H1 (cell line): ENCODE results near the gene AP5S1. TPM values are rescaled to one million over a fixed set of nuclear protein-coding genes. Genes with fewer than 3 reads are reported as not detected.

Experiments used
- CTCF ChIA-PET: fragments of 300-600 bp; sonication (Branson Sonifier 250); formaldehyde crosslinking; loops from one replicate; lab custom pipeline; 2021; ENCODE audit not compliant: partially characterized antibody; lab: Charles Lee
- POLR2A ChIA-PET: fragments of 300-600 bp; sonication (Branson Sonifier 250); formaldehyde crosslinking; loops from one replicate; lab custom pipeline; 2021; ENCODE audit warnings: inconsistent platforms; ENCODE audit not compliant: partially characterized antibody; lab: Charles Lee
- DNase-seq, 2 experiments: peaks; one replicate each; pipeline versions ENCODE4 v3.0.0 to v3.0.0-alpha.2; 2010 to 2022; ENCODE audit warnings: low spot score in 2 of 2, low read depth in 1 of 2, mixed read lengths in 1 of 2
- FAIRE-seq: peaks from 2 replicates; lab custom pipeline; 2011; peaks lifted over from hg19 to GRCh38; lab: Jason Lieb, UNC
- H2AFZ ChIP-seq: 2 replicates; pipeline ENCODE4 v1.8.1; 2012; ENCODE audit warnings: low read length, inconsistent platforms
- H2AK5ac ChIP-seq: 2 replicates; pipeline ENCODE4 v1.6.1; 2013; ENCODE audit warnings: low read depth, low read length
- H2BK120ac ChIP-seq: replicated peaks from 2 replicates; pipeline ENCODE3; 2013; ENCODE audit warnings: low read depth, low read length, inconsistent platforms
- H2BK12ac ChIP-seq: 2 replicates; pipeline ENCODE4 v1.6.1; 2013; ENCODE audit warnings: low read depth, low read length
- H2BK15ac ChIP-seq: 2 replicates; pipeline ENCODE4 v1.6.1; 2013; ENCODE audit warnings: low read length
- H2BK20ac ChIP-seq: 2 replicates; pipeline ENCODE4 v1.6.1; 2013; ENCODE audit warnings: low read length
- H2BK5ac ChIP-seq: 2 replicates; pipeline ENCODE4 v1.6.1; 2013; ENCODE audit warnings: low read depth, low read length
- H3K14ac ChIP-seq: 2 replicates; pipeline ENCODE4 v1.6.1; 2013; ENCODE audit warnings: inconsistent platforms; ENCODE audit not compliant: insufficient read length
- H3K18ac ChIP-seq: 2 replicates; pipeline ENCODE4 v1.6.1; 2013; ENCODE audit warnings: low read length; ENCODE audit errors: extremely low read depth
- H3K23ac ChIP-seq: 2 replicates; pipeline ENCODE4 v1.6.1; 2013; ENCODE audit warnings: inconsistent platforms; ENCODE audit not compliant: insufficient read length
- H3K23me2 ChIP-seq: 2 replicates; pipeline ENCODE4 v1.6.1; 2013; ENCODE audit warnings: low read depth, low read length
- H3K27ac ChIP-seq: 2 replicates; pipeline ENCODE4 v1.6.1; 2011; ENCODE audit warnings: low read depth, low read length, inconsistent platforms
- H3K27me3 ChIP-seq, 4 experiments: replicated peaks in 1 of 4; 1 replicate in 1 of 4; 2 replicates in 3 of 4; pipeline versions ENCODE4 v1.6.1 to v1.8.1; 2011 to 2013; ENCODE audit warnings: low read length in 3 of 4, mild to moderate bottlenecking in 3 of 4, inconsistent platforms in 2 of 4, mixed read lengths in 2 of 4, moderate library complexity in 1 of 4; ENCODE audit not compliant: control insufficient read depth in 3 of 4, insufficient read depth in 3 of 4; ENCODE audit errors: extremely low read depth in 1 of 4
- H3K36me3 ChIP-seq, 4 experiments: 2 replicates each; pipeline versions ENCODE4 v1.6.1 to v1.8.1; 2011 to 2013; ENCODE audit warnings: mild to moderate bottlenecking in 4 of 4, low read length in 3 of 4, moderate library complexity in 2 of 4, control low read depth in 1 of 4, inconsistent platforms in 1 of 4; ENCODE audit not compliant: insufficient read depth in 4 of 4, control insufficient read depth in 2 of 4
- H3K4ac ChIP-seq: replicated peaks from 2 replicates; pipeline ENCODE3; 2013; ENCODE audit warnings: low read length, low read depth, mixed read lengths, inconsistent platforms; ENCODE audit not compliant: insufficient read length
- H3K4me1 ChIP-seq, 4 experiments: replicated peaks in 1 of 4; 1 replicate in 1 of 4; 2 replicates in 3 of 4; pipeline versions ENCODE4 v1.6.1 to v1.8.1; 2011 to 2013; ENCODE audit warnings: low read length in 3 of 4, inconsistent platforms in 2 of 4, mixed read lengths in 1 of 4; ENCODE audit not compliant: insufficient read depth in 4 of 4, control insufficient read depth in 3 of 4
- H3K4me2 ChIP-seq, 2 experiments: 2 replicates each; pipeline versions ENCODE4 v1.6.1 to v1.8.1; 2011 to 2013; ENCODE audit warnings: low read depth in 2 of 2, low read length in 2 of 2, control low read depth in 1 of 2, inconsistent platforms in 1 of 2, mild to moderate bottlenecking in 1 of 2; ENCODE audit not compliant: insufficient read depth in 1 of 2
- H3K4me3 ChIP-seq, 4 experiments: fragments of 200-600, 300-600 bp in 1 of 4; sonication (generic), shearing (Covaris generic), sonication (Bioruptor Twin) in 1 of 4; 2 replicates each; pipeline versions ENCODE4 v1.5.1 to v1.8.1; 2011 to 2016; ENCODE audit warnings: low read length in 4 of 4, low read depth in 3 of 4, control low read depth in 2 of 4, inconsistent platforms in 2 of 4, mild to moderate bottlenecking in 2 of 4, mixed read lengths in 1 of 4, moderate library complexity in 1 of 4; ENCODE audit not compliant: insufficient read depth in 2 of 4; ENCODE audit errors: extremely low read depth in 1 of 4
- H3K56ac ChIP-seq: replicated peaks from 2 replicates; pipeline ENCODE3; 2013; ENCODE audit warnings: low read depth, mild to moderate bottlenecking, mixed read lengths, low read length, inconsistent platforms; ENCODE audit not compliant: insufficient read length
- H3K79me1 ChIP-seq: 2 replicates; pipeline ENCODE4 v1.6.1; 2013; ENCODE audit warnings: low read depth, low read length, control low read depth
- H3K79me2 ChIP-seq, 2 experiments: 2 replicates each; pipeline versions ENCODE4 v1.6.1 to v1.8.1; 2012 to 2013; ENCODE audit warnings: low read length in 2 of 2, mild to moderate bottlenecking in 2 of 2, inconsistent platforms in 1 of 2; ENCODE audit not compliant: insufficient read depth in 2 of 2, control insufficient read depth in 1 of 2
- H3K9ac ChIP-seq, 4 experiments: replicated peaks in 1 of 4; 1 replicate in 1 of 4; 2 replicates in 3 of 4; pipeline versions ENCODE4 v1.6.1 to v1.8.1; 2011 to 2013; ENCODE audit warnings: low read depth in 3 of 4, low read length in 3 of 4, control low read depth in 2 of 4, mild to moderate bottlenecking in 2 of 4, moderate library complexity in 2 of 4, inconsistent platforms in 1 of 4; ENCODE audit errors: extremely low read depth in 1 of 4
- H3K9me3 ChIP-seq, 2 experiments: 2 replicates each; pipeline versions ENCODE4 v1.6.1 to v1.8.1; 2012 to 2013; ENCODE audit warnings: mild to moderate bottlenecking in 2 of 2, moderate library complexity in 2 of 2, control low read depth in 1 of 2, inconsistent platforms in 1 of 2, low read depth in 1 of 2, low read length in 1 of 2, mixed read lengths in 1 of 2; ENCODE audit not compliant: insufficient read depth in 2 of 2
- H4K20me1 ChIP-seq, 2 experiments: replicated peaks in 1 of 2; 2 replicates each; pipeline versions ENCODE3 to v1.8.1; 2011 to 2013; ENCODE audit warnings: inconsistent platforms in 2 of 2, low read length in 2 of 2, mild to moderate bottlenecking in 1 of 2; ENCODE audit not compliant: insufficient read depth in 2 of 2, control insufficient read depth in 1 of 2
- H4K5ac ChIP-seq: 2 replicates; pipeline ENCODE4 v1.6.1; 2013; ENCODE audit warnings: low read length, low read depth, mixed read lengths, inconsistent platforms; ENCODE audit not compliant: insufficient read length
- H4K8ac ChIP-seq: 2 replicates; pipeline ENCODE4 v1.8.0; 2013; ENCODE audit warnings: mild to moderate bottlenecking, moderate library complexity, low read length, inconsistent platforms; ENCODE audit not compliant: insufficient read depth; ENCODE audit errors: extremely low read depth
- H4K91ac ChIP-seq: replicated peaks from 2 replicates; pipeline ENCODE3; 2013; ENCODE audit warnings: low read length, mixed read lengths, inconsistent platforms; ENCODE audit not compliant: insufficient read length
- BRCA1 ChIP-seq: IDR thresholded peaks from 2 replicates; pipeline ENCODE4 v1.6.1; 2012; ENCODE audit warnings: low read depth, low read length, improper control_type of control experiment
- CBX5 ChIP-seq: fragments of 300-800, 300-1000 bp; sonication (generic); IDR thresholded peaks from 2 replicates; pipeline ENCODE4 v1.7.1; 2016; ENCODE audit warnings: antibody characterized with exemption, low read length, low read depth
- CREB1 ChIP-seq: IDR thresholded peaks from 2 replicates; pipeline ENCODE4 v1.6.1; 2012; ENCODE audit warnings: inconsistent platforms
- EP300 ChIP-seq, 2 experiments: IDR thresholded peaks; 1 replicate in 1 of 2; 2 replicates in 1 of 2; pipeline ENCODE4 v1.6.1; 2011 to 2012; ENCODE audit warnings: low read depth in 2 of 2, low read length in 2 of 2, mild to moderate bottlenecking in 2 of 2, borderline replicate concordance in 1 of 2, inconsistent platforms in 1 of 2, moderate library complexity in 1 of 2
- GTF2F1 ChIP-seq: IDR thresholded peaks from 2 replicates; pipeline ENCODE4 v1.6.1; 2012; ENCODE audit warnings: low read depth, low read length, improper control_type of control experiment, borderline replicate concordance
- KDM5A ChIP-seq: fragments of 200-600 bp; IDR thresholded peaks from 2 replicates; pipeline ENCODE4 v1.7.1; 2012; ENCODE audit warnings: mild to moderate bottlenecking, low read length, inconsistent platforms, mixed read lengths
- SIRT6 ChIP-seq: IDR thresholded peaks from one replicate; pipeline ENCODE4 v1.7.1; 2012; ENCODE audit warnings: low read length, inconsistent platforms
- SP1 ChIP-seq: IDR thresholded peaks from 2 replicates; pipeline ENCODE4 v1.6.1; 2011; ENCODE audit warnings: low read depth, low read length
- SP4 ChIP-seq: IDR thresholded peaks from 2 replicates; pipeline ENCODE4 v1.6.1; 2012; ENCODE audit warnings: low read length, inconsistent platforms
- TAF1 ChIP-seq: IDR thresholded peaks from 2 replicates; pipeline ENCODE4 v1.6.1; 2011; ENCODE audit warnings: mild to moderate bottlenecking, low read depth, low read length
- WGBS, 2 experiments: shearing (Covaris generic) in 1 of 2; methylation state at CpG; one replicate each; pipeline versions ENCODE4 v1.1.6 to v1.1.7; 2013 to 2015; ENCODE audit warnings: low lambda C conversion rate in 2 of 2, mixed read lengths in 2 of 2, inconsistent platforms in 1 of 2, low coverage in 1 of 2, missing lambda C conversion rate in 1 of 2; ENCODE audit not compliant: insufficient replicate concordance in 2 of 2, insufficient coverage in 1 of 2, insufficient read length in 1 of 2; ENCODE audit errors: extremely low coverage in 1 of 2, missing lambda C conversion rate in 1 of 2; 5-methylcytosine and 5-hydroxymethylcytosine counted together
- polyA plus RNA-seq, 7 experiments: library from polyadenylated mRNA; depleted of rRNA in 3 of 7; stranded (reverse) in 5 of 7; unstranded in 2 of 7; fragments of >200 nt in 5 of 7; fragments of 200-250 nt in 2 of 7; gene quantifications; 1 replicate in 5 of 7; 2 replicates in 1 of 7; 4 replicates in 1 of 7; pipeline versions ENCODE4 v1.2.1 to v1.2.3, GENCODE V29; 2011 to 2013; ENCODE audit warnings: missing spikeins in 2 of 7, mixed read lengths in 2 of 7
- total RNA-seq: library from RNA; stranded (reverse); fragmentation: NEBNext Ultra II Directional; extraction: Animal tissue kit (Norgen Biotek cat#: 25700); gene quantifications from 2 replicates; pipeline ENCODE4 v1.2.1, GENCODE V29; 2021
- TF ChIP-seq, protein P1 (sequence below): IDR thresholded peaks from 2 replicates; pipeline ENCODE4 v1.6.1; 2012; ENCODE audit warnings: inconsistent platforms

Gene AP5S1
- total and polyA plus RNA-seq, 2 of the 8 experiments (the other 6 are each of a cell fraction or from before 2014, with no cell fraction given): 3.3 to 3.7 TPM

DNA sequence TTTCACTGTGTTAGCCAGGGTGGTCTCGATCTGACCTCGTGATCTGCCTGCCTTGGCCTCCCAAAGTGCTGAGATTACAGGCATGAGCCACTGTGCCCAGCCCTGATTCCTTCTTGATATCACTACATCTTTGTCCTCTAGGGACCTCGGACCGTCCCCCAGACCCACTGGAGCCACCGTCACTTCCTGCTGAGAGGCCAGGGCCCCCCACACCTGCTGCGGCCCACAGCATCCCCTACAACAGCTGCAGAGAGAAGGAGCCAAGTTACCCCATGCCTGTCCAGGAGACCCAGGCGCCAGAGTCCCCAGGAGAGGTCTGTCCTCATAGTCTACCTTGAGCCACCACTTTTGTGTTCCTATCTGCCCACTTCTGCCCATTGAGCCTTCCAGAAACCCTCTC is 40.8 kb downstream of the AP5S1 start:
- Histone ChIP-seq H3K4me3 (no peak overlapping the region), H4K5ac (no peak overlapping the region), H3K14ac (no peak overlapping the region), H3K27me3 (no peaks in the 10 kb centered on the region), H2AK5ac (no peak overlapping the region), H2AFZ (no peak overlapping the region), H3K9me3 (no peaks in the 10 kb centered on the region; a peak in 1 of 4 replicates), H3K27ac (no peak overlapping the region), H3K4ac (no peak overlapping the region), H3K79me2 (no peaks in the 10 kb centered on the region), H4K8ac (no peak overlapping the region; the same call in 1 of the 2 replicates), H4K91ac (no peak overlapping the region), H3K4me1 (no peaks in the 10 kb centered on the region), H2BK15ac (no peak overlapping the region), H3K23me2 (no peaks in the 10 kb centered on the region), H2BK120ac (no peak overlapping the region), H2BK20ac (no peak overlapping the region), H3K23ac (no peak overlapping the region), H3K9ac (no peak overlapping the region), H3K79me1 (no peaks in the 10 kb centered on the region), H2BK5ac (no peak overlapping the region), H3K4me2 (no peak overlapping the region), H3K18ac (no peak overlapping the region), H4K20me1 (peaks cover 0 to 9% of the 10 kb centered on the region in 2 experiments), H3K36me3 (peaks cover 11 to 49% (median 37%) of the 10 kb centered on the region in 4 experiments; a peak in 7 of 8 replicates), H3K56ac (no peak overlapping the region), H2BK12ac (no peak overlapping the region)
- TF ChIP-seq SP4 (no peak), SP1 (no peak), CBX5 (no peak), TAF1 (no peak), KDM5A (no peak), SIRT6 (no peak), EP300 (IDR thresholded peaks at IDR 0.05; ENCODE audit: borderline replicate concordance in 1 of 2, low read depth in 2 of 2, low read length in 2 of 2) (no peak), BRCA1 (no peak), GTF2F1 (no peak), CREB1 (no peak)
- TF ChIP-seq, protein P1, sequence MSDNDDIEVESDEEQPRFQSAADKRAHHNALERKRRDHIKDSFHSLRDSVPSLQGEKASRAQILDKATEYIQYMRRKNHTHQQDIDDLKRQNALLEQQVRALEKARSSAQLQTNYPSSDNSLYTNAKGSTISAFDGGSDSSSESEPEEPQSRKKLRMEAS: no peak
- 91% methylated on average over 7 of the region's 7 CpGs; no CpG with 5 or more reads in 1 of the 2 experiments for WGBS, 2 experiments
- FAIRE-seq (no peak), DNase-seq (no peak)
- ChIA-PET POLR2A (no interaction called here), CTCF (interaction anchor here (1.2 kb wide), 1 partner anchor 10 kb away, joined by 3 read pairs; no protein-coding TSS in a partner anchor)
